Measurements from ENCODE around the gene TAS1R2.

GRCh38 chr1:18901147-18901951, 41.9 kb upstream of the TAS1R2 start:
- TF ChIP-seq CTCF (IDR thresholded peaks at IDR 0.05) (no peak), RCOR1 (IDR thresholded peaks at IDR 0.05; ENCODE audit: low read depth, low read length) (no peak), POLR2A (IDR thresholded peaks at IDR 0.05; ENCODE audit: low read length) (no peak)
- TF ChIP-seq, protein P1, sequence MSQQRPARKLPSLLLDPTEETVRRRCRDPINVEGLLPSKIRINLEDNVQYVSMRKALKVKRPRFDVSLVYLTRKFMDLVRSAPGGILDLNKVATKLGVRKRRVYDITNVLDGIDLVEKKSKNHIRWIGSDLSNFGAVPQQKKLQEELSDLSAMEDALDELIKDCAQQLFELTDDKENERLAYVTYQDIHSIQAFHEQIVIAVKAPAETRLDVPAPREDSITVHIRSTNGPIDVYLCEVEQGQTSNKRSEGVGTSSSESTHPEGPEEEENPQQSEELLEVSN (IDR thresholded peaks at IDR 0.05; ENCODE audit: borderline replicate concordance, low read depth) = no peak

All from A549 (cell line).